ENCODE data around the gene CAV1.

DNA sequence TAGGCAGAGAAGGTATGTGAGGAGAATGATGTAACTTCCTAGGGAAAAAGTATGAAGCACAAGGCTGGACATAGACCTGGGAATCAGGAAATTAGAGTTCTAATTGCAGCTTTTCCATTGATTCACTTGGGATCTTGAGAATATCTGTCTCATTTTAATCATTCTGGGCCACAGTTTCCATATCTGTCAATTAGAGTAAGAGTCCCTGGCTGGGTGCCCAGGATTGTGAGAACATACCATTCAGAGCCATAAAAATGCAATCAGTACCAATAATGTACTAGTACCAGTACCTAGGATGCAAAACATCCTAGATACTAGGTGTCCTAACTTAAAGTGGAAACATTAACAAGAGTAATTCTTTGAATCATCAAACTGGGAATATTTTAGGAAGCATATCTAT, 29.6 kb downstream of the CAV1 start:
- TF ChIP-seq, protein P1, sequence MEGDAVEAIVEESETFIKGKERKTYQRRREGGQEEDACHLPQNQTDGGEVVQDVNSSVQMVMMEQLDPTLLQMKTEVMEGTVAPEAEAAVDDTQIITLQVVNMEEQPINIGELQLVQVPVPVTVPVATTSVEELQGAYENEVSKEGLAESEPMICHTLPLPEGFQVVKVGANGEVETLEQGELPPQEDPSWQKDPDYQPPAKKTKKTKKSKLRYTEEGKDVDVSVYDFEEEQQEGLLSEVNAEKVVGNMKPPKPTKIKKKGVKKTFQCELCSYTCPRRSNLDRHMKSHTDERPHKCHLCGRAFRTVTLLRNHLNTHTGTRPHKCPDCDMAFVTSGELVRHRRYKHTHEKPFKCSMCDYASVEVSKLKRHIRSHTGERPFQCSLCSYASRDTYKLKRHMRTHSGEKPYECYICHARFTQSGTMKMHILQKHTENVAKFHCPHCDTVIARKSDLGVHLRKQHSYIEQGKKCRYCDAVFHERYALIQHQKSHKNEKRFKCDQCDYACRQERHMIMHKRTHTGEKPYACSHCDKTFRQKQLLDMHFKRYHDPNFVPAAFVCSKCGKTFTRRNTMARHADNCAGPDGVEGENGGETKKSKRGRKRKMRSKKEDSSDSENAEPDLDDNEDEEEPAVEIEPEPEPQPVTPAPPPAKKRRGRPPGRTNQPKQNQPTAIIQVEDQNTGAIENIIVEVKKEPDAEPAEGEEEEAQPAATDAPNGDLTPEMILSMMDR (IDR thresholded peaks at IDR 0.05): no peak
- TF ChIP-seq POLR2A (IDR thresholded peaks at IDR 0.05): no peak

All from thyroid gland (tissue), 4 donors.